HAP-1 (cell line): Measurements from ENCODE around the gene DNAH9.

Experiments used
- DNase-seq, 2 experiments: peaks; one replicate each; pipeline ENCODE4 v3.0.0-alpha.2; 2016 to 2020; ENCODE audit warnings: low spot score in 2 of 2
- H3K27me3 ChIP-seq: fragments of 250-450 bp; sonication (Bioruptor Pico); 2 replicates; pipeline ENCODE4 v1.5.1; 2020; ENCODE audit warnings: low read depth, mild to moderate bottlenecking, moderate library complexity
- H3K36me3 ChIP-seq: fragments of 250-450 bp; sonication (Bioruptor Pico); replicated peaks from 2 replicates; pipeline ENCODE4 v1.5.1; 2020; ENCODE audit warnings: mild to moderate bottlenecking
- H3K4me1 ChIP-seq: fragments of 250-450 bp; sonication (Bioruptor Pico); 2 replicates; pipeline ENCODE4 v1.5.1; 2020; ENCODE audit warnings: mild to moderate bottlenecking
- H3K4me3 ChIP-seq: fragments of 250-450 bp; sonication (Bioruptor Pico); 2 replicates; pipeline ENCODE4 v1.5.1; 2020; ENCODE audit warnings: mild to moderate bottlenecking, moderate library complexity
- H3K9me3 ChIP-seq: fragments of 250-450 bp; sonication (Bioruptor Pico); 2 replicates; pipeline ENCODE4 v1.5.1; 2020; ENCODE audit warnings: mild to moderate bottlenecking, moderate library complexity
- in situ Hi-C: fragments of 300-500 bp; cut with MboI; formaldehyde crosslinking; loops from 3 replicates; pipeline ENCODE4 v1.14.3; 2020; ENCODE audit warnings: low sequenced_read_pairs, inconsistent platforms, mixed read lengths

DNAH9 gene

GRCh38 chr17:11564589-11565380 lies 33.5 kb upstream of the DNAH9 start:
- no peaks in the 10 kb centered on the region for H3K36me3 ChIP-seq

GRCh38 chr17:11565591-11565990 lies 32.7 kb upstream of the DNAH9 start:
- DNase-seq: no peak
- H3K4me1 ChIP-seq: no peaks in the 10 kb centered on the region
- no peaks in the 10 kb centered on the region for H3K36me3 ChIP-seq
- in situ Hi-C loops: no loop called here
- no peak overlapping the region for H3K4me3 ChIP-seq
- no peaks in the 10 kb centered on the region for H3K9me3 ChIP-seq
- H3K27me3 ChIP-seq: no peaks in the 10 kb centered on the region

More at GRCh38 chr17:11564589-11565380, 33.5 kb upstream of the DNAH9 start:
- Histone ChIP-seq H3K4me3 (no peak overlapping the region), H3K27me3 (no peaks in the 10 kb centered on the region), H3K9me3 (no peaks in the 10 kb centered on the region), H3K4me1 (no peaks in the 10 kb centered on the region)
- in situ Hi-C loops: no loop called here
- DNase-seq: no peak

DNA sequence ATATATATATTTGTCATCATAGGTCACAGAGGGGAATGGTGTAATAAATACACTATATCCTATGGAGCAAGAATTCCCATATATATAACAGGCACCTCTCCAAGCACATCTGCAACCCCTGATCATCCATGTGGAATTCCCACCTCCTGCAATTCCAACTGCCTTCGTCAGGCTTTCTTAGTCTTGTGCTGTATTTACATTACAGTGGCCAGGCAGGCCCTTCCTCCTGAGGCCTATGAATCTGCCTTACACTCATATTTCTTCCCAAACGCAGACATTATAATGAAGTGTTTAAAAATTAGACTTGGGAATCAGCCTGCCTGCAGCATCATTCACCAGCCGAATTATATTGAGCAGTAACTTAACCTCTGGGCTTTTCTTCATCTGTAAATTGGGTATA lies 19.3 kb upstream of the DNAH9 start:
- no peaks in the 10 kb centered on the region for H3K9me3 ChIP-seq
- H3K36me3 ChIP-seq: no peaks in the 10 kb centered on the region
- no peak overlapping the region for H3K4me3 ChIP-seq
- in situ Hi-C loops: no loop called here
- no peaks in the 10 kb centered on the region for H3K27me3 ChIP-seq
- DNase-seq: no peak
- H3K4me1 ChIP-seq: no peaks in the 10 kb centered on the region

GRCh38 chr17:11580677-11581076 lies 17.6 kb upstream of the DNAH9 start:
- no peaks in the 10 kb centered on the region for H3K4me1 ChIP-seq
- no peak for DNase-seq
- no peaks in the 10 kb centered on the region for H3K27me3 ChIP-seq
- no peak overlapping the region for H3K4me3 ChIP-seq
- H3K9me3 ChIP-seq: no peaks in the 10 kb centered on the region
- H3K36me3 ChIP-seq: no peaks in the 10 kb centered on the region
- in situ Hi-C loops: no loop called here

DNA sequence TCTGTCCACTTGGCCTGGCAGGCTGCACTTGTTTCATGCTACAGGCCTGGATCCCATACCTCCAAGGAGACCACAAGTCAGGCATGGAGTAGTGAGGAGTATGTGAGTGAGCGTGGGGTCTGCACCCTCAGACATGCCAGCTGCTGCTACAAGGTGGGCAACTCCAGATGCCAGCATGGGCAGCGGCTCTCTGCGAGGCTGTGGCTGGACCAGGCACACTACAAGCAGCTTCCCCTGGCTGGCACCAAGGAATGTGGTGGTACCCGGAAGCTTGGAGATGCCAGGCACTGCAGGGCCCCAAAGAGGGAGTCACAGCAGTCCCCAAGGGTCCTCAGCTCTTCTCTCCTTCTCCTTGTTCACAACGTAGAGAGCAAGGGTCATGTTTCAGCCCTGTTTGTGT lies 16.1 kb upstream of the DNAH9 start:
- Histone ChIP-seq H3K4me1 (no peaks in the 10 kb centered on the region), H3K27me3 (no peaks in the 10 kb centered on the region), H3K36me3 (no peaks in the 10 kb centered on the region), H3K9me3 (no peaks in the 10 kb centered on the region), H3K4me3 (no peak overlapping the region)
- in situ Hi-C loops: no loop called here
- no peak for DNase-seq

DNA sequence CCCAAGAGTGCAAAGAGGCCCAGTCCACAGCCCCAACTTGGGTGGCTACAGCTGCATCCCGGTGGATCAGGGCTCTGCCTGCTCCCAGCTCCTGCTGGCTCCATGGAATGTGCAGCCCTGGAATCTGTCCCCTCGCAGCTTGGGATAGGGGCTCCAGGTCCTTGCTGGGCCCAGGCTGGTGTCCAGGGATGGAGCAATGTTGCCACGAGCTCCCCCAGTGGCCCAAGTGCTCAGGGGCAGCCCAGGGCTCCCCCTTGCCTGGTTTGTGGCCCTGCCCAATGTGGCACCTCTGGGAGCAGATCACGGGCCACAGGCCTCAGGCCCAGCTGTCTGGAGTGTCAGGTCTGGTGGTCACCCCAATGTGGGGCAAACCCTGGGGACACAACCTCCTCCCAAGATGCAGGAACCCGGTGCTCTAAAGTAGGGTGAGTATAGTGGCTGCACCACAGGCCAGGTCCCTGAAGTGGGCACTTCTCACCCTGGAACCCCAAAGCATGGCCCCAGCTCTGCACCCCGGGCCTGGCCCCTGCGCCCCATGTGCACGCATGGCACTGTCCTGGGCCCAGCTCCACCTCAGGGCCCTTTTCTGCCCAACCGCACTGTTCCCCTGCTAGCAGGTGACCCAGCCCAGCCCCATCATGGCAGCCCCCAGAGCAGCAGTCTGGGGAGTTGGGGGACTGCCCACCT lies 14.8 kb upstream of the DNAH9 start:
- H3K9me3 ChIP-seq: no peaks in the 10 kb centered on the region
- no peak for DNase-seq
- H3K4me1 ChIP-seq: no peaks in the 10 kb centered on the region
- no peaks in the 10 kb centered on the region for H3K27me3 ChIP-seq
- in situ Hi-C loops: no loop called here
- no peak overlapping the region for H3K4me3 ChIP-seq
- H3K36me3 ChIP-seq: no peaks in the 10 kb centered on the region

DNA sequence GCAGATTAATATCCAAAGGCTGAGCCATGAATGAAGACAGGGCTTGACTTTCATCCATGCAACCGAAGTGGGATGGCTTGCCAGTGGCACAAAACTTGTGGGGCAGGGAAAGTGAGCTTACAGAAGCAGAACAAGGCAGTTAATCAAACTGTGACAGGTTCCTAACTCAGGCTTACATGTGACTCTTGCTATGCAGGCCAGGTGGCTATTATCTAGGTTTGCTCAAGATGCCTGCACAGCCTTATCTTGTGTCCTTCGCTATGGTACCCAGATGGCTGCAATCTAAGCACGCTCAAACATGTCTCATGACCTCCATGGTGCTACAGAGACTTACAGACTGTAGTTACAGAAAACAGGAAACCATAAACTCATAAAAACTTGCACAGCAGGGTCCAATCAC lies 8.6 kb upstream of the DNAH9 start:
- Histone ChIP-seq H3K4me1 (no peaks in the 10 kb centered on the region), H3K4me3 (no peak overlapping the region), H3K9me3 (no peaks in the 10 kb centered on the region), H3K27me3 (no peaks in the 10 kb centered on the region), H3K36me3 (no peaks in the 10 kb centered on the region)
- in situ Hi-C loops: no loop called here
- DNase-seq: no peak

GRCh38 chr17:11601661-11602060 lies 3.4 kb downstream of the DNAH9 start:
- Histone ChIP-seq H3K4me1 (no peaks in the 10 kb centered on the region), H3K9me3 (no peaks in the 10 kb centered on the region), H3K4me3 (no peak overlapping the region), H3K36me3 (no peaks in the 10 kb centered on the region), H3K27me3 (no peaks in the 10 kb centered on the region)
- DNase-seq: no peak
- in situ Hi-C loops: no loop called here

GRCh38 chr17:11608396-11608795 lies 10.1 kb downstream of the DNAH9 start:
- Histone ChIP-seq H3K9me3 (no peaks in the 10 kb centered on the region), H3K36me3 (no peaks in the 10 kb centered on the region), H3K4me3 (no peak overlapping the region), H3K27me3 (no peaks in the 10 kb centered on the region), H3K4me1 (no peaks in the 10 kb centered on the region)
- no peak for DNase-seq
- in situ Hi-C loops: no loop called here

GRCh38 chr17:11610999-11611566 lies 12.8 kb downstream of the DNAH9 start:
- H3K9me3 ChIP-seq: no peaks in the 10 kb centered on the region
- no peaks in the 10 kb centered on the region for H3K27me3 ChIP-seq
- no peak overlapping the region for H3K4me3 ChIP-seq
- no peaks in the 10 kb centered on the region for H3K4me1 ChIP-seq
- in situ Hi-C loops: no loop called here
- no peak for DNase-seq
- no peaks in the 10 kb centered on the region for H3K36me3 ChIP-seq

GRCh38 chr17:11612956-11613355 lies 14.7 kb downstream of the DNAH9 start:
- Histone ChIP-seq H3K4me3 (no peak overlapping the region), H3K27me3 (no peaks in the 10 kb centered on the region), H3K4me1 (no peaks in the 10 kb centered on the region), H3K36me3 (no peaks in the 10 kb centered on the region), H3K9me3 (no peaks in the 10 kb centered on the region)
- in situ Hi-C loops: no loop called here
- DNase-seq: no peak

DNA sequence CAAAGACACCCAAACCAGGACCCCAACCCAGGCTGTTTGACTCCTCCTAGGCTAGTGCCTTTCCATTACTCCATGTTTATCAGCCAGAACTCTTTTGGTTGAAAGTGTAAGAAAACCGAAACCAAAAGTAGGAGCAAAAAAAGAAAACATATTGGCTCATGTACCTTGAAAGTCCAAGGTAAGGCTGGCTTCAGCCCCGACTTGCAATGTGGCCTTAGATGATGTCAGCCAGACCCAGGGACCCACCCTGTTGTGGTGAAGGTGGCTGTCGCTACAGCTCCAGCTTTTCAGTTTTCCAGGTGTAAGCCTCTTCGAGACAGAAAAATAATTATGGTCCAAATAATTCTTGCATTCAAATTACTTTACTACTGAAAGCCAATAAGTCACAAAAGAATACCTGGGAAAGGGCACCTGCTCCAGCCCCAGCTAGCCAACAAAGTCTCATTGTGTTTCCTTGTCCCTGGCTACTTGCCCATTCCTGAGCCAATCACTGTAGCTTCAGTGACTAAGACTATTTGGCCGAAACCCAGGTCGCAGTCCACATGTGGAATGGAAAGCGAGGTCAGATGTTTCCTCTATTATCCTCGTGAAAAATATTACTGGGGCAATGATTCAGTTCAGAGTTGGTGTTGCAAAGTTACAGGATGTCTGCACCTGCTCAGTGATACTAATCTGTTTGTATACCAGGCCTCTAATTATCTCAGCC lies 20.7 kb downstream of the DNAH9 start:
- no peak overlapping the region for H3K4me3 ChIP-seq
- no peak for DNase-seq

GRCh38 chr17:11622492-11622891 lies 24.2 kb downstream of the DNAH9 start:
- no peaks in the 10 kb centered on the region for H3K9me3 ChIP-seq
- H3K36me3 ChIP-seq: no peaks in the 10 kb centered on the region
- no peak overlapping the region for H3K4me3 ChIP-seq
- in situ Hi-C loops: no loop called here
- no peak for DNase-seq
- H3K4me1 ChIP-seq: no peaks in the 10 kb centered on the region
- H3K27me3 ChIP-seq: no peaks in the 10 kb centered on the region

More for the DNA sequence above, 20.7 kb downstream of the DNAH9 start:
- no peaks in the 10 kb centered on the region for H3K36me3 ChIP-seq
- no peaks in the 10 kb centered on the region for H3K27me3 ChIP-seq
- in situ Hi-C loops: no loop called here
- no peaks in the 10 kb centered on the region for H3K4me1 ChIP-seq
- H3K9me3 ChIP-seq: no peaks in the 10 kb centered on the region

DNA sequence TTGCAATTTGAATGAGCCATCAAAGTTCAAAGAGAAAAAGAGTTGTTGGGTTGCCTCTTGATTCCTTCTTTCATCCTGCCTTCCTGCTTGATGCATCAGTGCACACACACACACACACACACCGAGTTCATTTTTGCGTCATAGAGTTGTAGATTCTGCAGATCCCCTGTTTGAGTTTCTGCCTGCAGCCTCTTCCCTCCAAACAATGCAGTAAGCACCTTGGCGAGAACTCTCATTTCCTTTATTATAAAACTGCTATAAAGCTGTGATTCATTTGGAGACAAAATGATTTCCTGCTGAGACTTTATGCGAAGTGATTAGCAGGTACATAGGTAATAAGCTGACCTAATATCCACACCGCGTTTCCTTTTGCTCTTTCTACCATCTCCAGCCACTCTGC lies 26.7 kb downstream of the DNAH9 start:
- no peak for DNase-seq
- in situ Hi-C loops: no loop called here
- Histone ChIP-seq H3K4me1 (no peaks in the 10 kb centered on the region), H3K36me3 (no peaks in the 10 kb centered on the region), H3K4me3 (no peak overlapping the region), H3K9me3 (no peaks in the 10 kb centered on the region), H3K27me3 (no peaks in the 10 kb centered on the region)
